DMS53 treated with DMSO at 0.1 percent for 48 hours (cell line): ENCODE measurements around the gene NR4A3.

Source experiments
- DNase-seq: peaks from one replicate; lab custom pipeline; 2025; ENCODE audit not compliant: unreplicated experiment; lab: John Stamatoyannopoulos, UW

Gene NR4A3

GRCh38 chr9:99873531-99873930, 51.8 kb downstream of the NR4A3 start:
- no peak for DNase-seq

- no peak for DNase-seq
Observed at GRCh38 chr9:99873943-99874584, 52.4 kb downstream of the NR4A3 start.

GRCh38 chr9:99876190-99876589, 54.5 kb downstream of the NR4A3 start:
- DNase-seq = no peak

- DNase-seq = no peak
Observed at GRCh38 chr9:99878651-99879050, 57.0 kb downstream of the NR4A3 start.

- no peak for DNase-seq
Observed at GRCh38 chr9:99881769-99882168, 60.1 kb downstream of the NR4A3 start.

GRCh38 chr9:99885747-99886146, 64.1 kb downstream of the NR4A3 start:
- DNase-seq = no peak

GRCh38 chr9:99889120-99889519, 67.4 kb downstream of the NR4A3 start:
- DNase-seq = no peak

GRCh38 chr9:99894826-99895225, 73.1 kb downstream of the NR4A3 start:
- DNase-seq = no peak

- peak; percentile 23 for DNase-seq
Observed at GRCh38 chr9:99895510-99895909, 73.8 kb downstream of the NR4A3 start.

GRCh38 chr9:99896119-99896518, 74.4 kb downstream of the NR4A3 start:
- peak; percentile 28 for DNase-seq

GRCh38 chr9:99903393-99903792, 81.7 kb downstream of the NR4A3 start:
- no peak for DNase-seq

GRCh38 chr9:99905833-99906402, 84.2 kb downstream of the NR4A3 start:
- peak; percentile 11 for DNase-seq

GRCh38 chr9:99906403-99907207, 84.9 kb downstream of the NR4A3 start, which contains the start of gene STX17:
Gene STX17 (plus strand): TSS chr9:99906654. CDS start chr9:99915240, 8,586 bp downstream.
- DNase-seq = peak; percentile 39

GRCh38 chr9:99907208-99907532, 85.5 kb downstream of the NR4A3 start:
- no peak for DNase-seq

GRCh38 chr9:99911600-99911999, 89.9 kb downstream of the NR4A3 start:
- DNase-seq = no peak
